SHP77 (cell line): ENCODE measurements around the gene ADGRE2.
"Not testable (repeated sequence)": the region's sequence is repeated elsewhere in the genome, so short reads cannot be mapped to it uniquely, and the experiment has no call there.

ENCODE experiments used
- DNase-seq, 2 experiments: peaks; one replicate each; lab custom pipeline; 2025; lab: John Stamatoyannopoulos, UW

Gene ADGRE2

GRCh38 chr19:14779151-14779550 is 791 bp upstream of the ADGRE2 start:
- DNase-seq, result no peak

GRCh38 chr19:14777645-14778044 is 715 bp downstream of the ADGRE2 start:
- not testable (repeated sequence) for DNase-seq

- no peak for DNase-seq
These were observed 2.3 kb downstream of the ADGRE2 start for GRCh38 chr19:14775869-14776586.

GRCh38 chr19:14775326-14775725 is 3.0 kb downstream of the ADGRE2 start:
- DNase-seq, result not testable (repeated sequence)

GRCh38 chr19:14774373-14774772 is 4.0 kb downstream of the ADGRE2 start:
- DNase-seq, result no peak

GRCh38 chr19:14773722-14774121 is 4.6 kb downstream of the ADGRE2 start:
- DNase-seq, result not testable (repeated sequence)

- no peak for DNase-seq
These were observed 5.4 kb downstream of the ADGRE2 start for GRCh38 chr19:14772995-14773394.

- DNase-seq, result no peak
These were observed 5.9 kb downstream of the ADGRE2 start for GRCh38 chr19:14772467-14772866.

GRCh38 chr19:14770944-14771839 is 7.2 kb downstream of the ADGRE2 start:
- no peak for DNase-seq

GRCh38 chr19:14770136-14770535 is 8.2 kb downstream of the ADGRE2 start:
- DNase-seq, result no peak

GRCh38 chr19:14769201-14769600 is 9.2 kb downstream of the ADGRE2 start:
- no peak for DNase-seq

GRCh38 chr19:14768001-14768400 is 10.4 kb downstream of the ADGRE2 start:
- DNase-seq, result no peak

GRCh38 chr19:14767466-14767971 is 10.8 kb downstream of the ADGRE2 start:
- no peak for DNase-seq

GRCh38 chr19:14765841-14766240 is 12.5 kb downstream of the ADGRE2 start:
- DNase-seq, result not testable (repeated sequence)

- DNase-seq, result not testable (repeated sequence)
These were observed 13.0 kb downstream of the ADGRE2 start for GRCh38 chr19:14765403-14765802.

GRCh38 chr19:14764401-14764800 is 14.0 kb downstream of the ADGRE2 start:
- DNase-seq, result no peak

GRCh38 chr19:14763497-14764145 is 14.7 kb downstream of the ADGRE2 start:
- DNase-seq, result no peak

- no peak for DNase-seq
These were observed 16.2 kb downstream of the ADGRE2 start for GRCh38 chr19:14762111-14762510.

- DNase-seq, result no peak
These were observed 16.8 kb downstream of the ADGRE2 start for GRCh38 chr19:14761607-14762006.

GRCh38 chr19:14758816-14759215 is 19.5 kb downstream of the ADGRE2 start:
- DNase-seq, result no peak

GRCh38 chr19:14748601-14749000 is 29.8 kb downstream of the ADGRE2 start:
- no peak for DNase-seq

- no peak for DNase-seq
These were observed 31.5 kb downstream of the ADGRE2 start for GRCh38 chr19:14746886-14747285.
